K562 (cell line): ENCODE measurements around the gene NKIRAS2. TPM values are rescaled to one million over a fixed set of nuclear protein-coding genes. Genes with fewer than 3 reads are reported as not detected.

Source experiments
- CCNT2 ChIP-seq: IDR thresholded peaks from 2 replicates; pipeline ENCODE4 v1.6.1; 2011; ENCODE audit warnings: borderline replicate concordance, low read depth, mild to moderate bottlenecking, moderate library complexity, mixed read lengths, low read length; ENCODE audit not compliant: insufficient read length; ENCODE audit errors: extremely low read depth
- CREB3L1 ChIP-seq: fragments of 450-650 bp; IDR thresholded peaks from 2 replicates; pipeline ENCODE4 v1.6.1; 2014; ENCODE audit warnings: low read depth, mild to moderate bottlenecking, moderate library complexity, borderline replicate concordance
- CSDE1 ChIP-seq, 2 experiments: fragments of 450-650 bp; IDR thresholded peaks; 2 replicates each; pipeline ENCODE4 v1.6.1; 2016; ENCODE audit warnings: mild to moderate bottlenecking in 1 of 2
- CTBP1 ChIP-seq: fragments of 450-650 bp; IDR thresholded peaks from 2 replicates; pipeline ENCODE4 v1.6.1; 2016; ENCODE audit warnings: borderline replicate concordance
- DIDO1 ChIP-seq: fragments of 450-650 bp; IDR thresholded peaks from 2 replicates; pipeline ENCODE4 v1.6.1; 2016; ENCODE audit warnings: low read depth, missing biosample characterization, missing genetic modification characterization
- E2F5 ChIP-seq: sonication (generic); formaldehyde crosslinking; IDR thresholded peaks from 2 replicates; pipeline ENCODE4 v1.8.0; 2022; ENCODE audit warnings: mild to moderate bottlenecking, missing genetic modification reagents
- EHMT2 ChIP-seq: fragments of 450-650 bp; IDR thresholded peaks from 2 replicates; pipeline ENCODE4 v1.6.1; 2018; ENCODE audit warnings: antibody characterized with exemption
- FOSL1 ChIP-seq: fragments of 200-800 bp; sonication (Bioruptor generic); conservative IDR thresholded peaks from 2 replicates; pipeline ENCODE4 v1.6.1; 2016; ENCODE audit warnings: missing genetic modification characterization, missing compliant biosample characterization
- GABPB1 ChIP-seq: sonication (generic); formaldehyde crosslinking; IDR thresholded peaks from 2 replicates; pipeline ENCODE4 v1.8.0; 2022; ENCODE audit warnings: mild to moderate bottlenecking, missing genetic modification reagents
- GMEB1 ChIP-seq: fragments of 250-450 bp; sonication (Bioruptor Pico); IDR thresholded peaks from 2 replicates; pipeline ENCODE4 v1.4.0; 2020; ENCODE audit warnings: mild to moderate bottlenecking
- L3MBTL2 ChIP-seq: fragments of 450-650 bp; IDR thresholded peaks from 2 replicates; pipeline ENCODE4 v1.6.1; 2016; ENCODE audit warnings: mild to moderate bottlenecking, moderate library complexity
- MBD2 ChIP-seq: sonication (generic); IDR thresholded peaks from 2 replicates; pipeline ENCODE4 v1.6.1; 2016; ENCODE audit warnings: low read depth, borderline replicate concordance
- NRF1 ChIP-seq, 2 experiments: fragments of 450-650 bp; IDR thresholded peaks in 1 of 2; conservative IDR thresholded peaks in 1 of 2; 2 replicates each; pipeline ENCODE4 v1.6.1; 2014; ENCODE audit warnings: mild to moderate bottlenecking in 2 of 2
- POLR2AphosphoS5 ChIP-seq: IDR thresholded peaks from 2 replicates; pipeline ENCODE4 v1.6.1; 2011; ENCODE audit warnings: mild to moderate bottlenecking, low read depth, low read length, moderate library complexity; ENCODE audit not compliant: control insufficient read depth, insufficient read depth
- POLR2B ChIP-seq: fragments of 450-650 bp; IDR thresholded peaks from 2 replicates; pipeline ENCODE4 v1.6.1; 2018; ENCODE audit warnings: low read depth; ENCODE audit not compliant: partially characterized antibody
- SRF ChIP-seq, 2 experiments: fragments of 250-450, 450-650 bp in 1 of 2; sonication (Bioruptor Pico) in 1 of 2; sonication (generic) in 1 of 2; formaldehyde crosslinking; IDR thresholded peaks; 2 replicates each; pipeline versions ENCODE4 v1.5.0 to v1.5.1; 2020 to 2022; ENCODE audit warnings: mild to moderate bottlenecking in 1 of 2, missing genetic modification reagents in 1 of 2
- SUPT5H ChIP-seq: fragments of 450-650 bp; IDR thresholded peaks from 2 replicates; pipeline ENCODE4 v1.6.1; 2016
- THRAP3 ChIP-seq: fragments of 450-650 bp; IDR thresholded peaks from 2 replicates; pipeline ENCODE4 v1.6.1; 2016; ENCODE audit warnings: mild to moderate bottlenecking, inconsistent platforms, borderline replicate concordance
- ZNF592 ChIP-seq: fragments of 450-650 bp; IDR thresholded peaks from 2 replicates; pipeline ENCODE4 v1.6.1; 2017; ENCODE audit warnings: antibody characterized with exemption, mild to moderate bottlenecking
- polyA plus RNA-seq, 8 experiments: library from polyadenylated mRNA; depleted of rRNA in 4 of 8; stranded (reverse) in 5 of 8; unstranded in 3 of 8; fragments of >200 nt; fragmentation: Nextera tagmentation in 2 of 8; fragmentation: Illumina TruSeq in 1 of 8; extraction: Ambion mirVana in 2 of 8; extraction: Trizol in 1 of 8; gene quantifications; 2 replicates each; pipeline versions ENCODE4 v1.2.1 to v1.2.3, GENCODE V29; 2011 to 2014; ENCODE audit warnings: inconsistent platforms in 1 of 8, missing spikeins in 1 of 8
- total RNA-seq, 7 experiments: library from RNA; depleted of rRNA in 6 of 7; stranded (reverse); fragments of >200 nt in 6 of 7; fragmentation: Illumina TruSeq in 2 of 7; extraction: Trizol in 2 of 7; gene quantifications; 2 replicates each; pipeline versions ENCODE4 v1.2.1 to v1.2.3, GENCODE V29; 2011 to 2021; ENCODE audit warnings: low replicate concordance in 1 of 7

NKIRAS2 gene
- total and polyA plus RNA-seq, 9 of the 15 experiments (the other 6 are each of a cell fraction or from before 2014, with no cell fraction given), result 10.1 to 65.5 (median 29.8) TPM

GRCh38 chr17:42019509-42020404 lies at the start of gene NKIRAS2 (continued):
- TF ChIP-seq DIDO1 (no peak; the same call in 1 of the 2 replicates), CREB3L1 (peak; percentile 94; the same call in 1 of the 2 replicates), CTBP1 (peak; percentile 60), GMEB1 (CRISPR knock-in tag) (peak; percentile 37; the same call in 1 of the 2 replicates), GABPB1 (CRISPR knock-in tag) (peak; percentile 78; the same call in 1 of the 2 replicates), NRF1 (conservative IDR thresholded peaks at IDR 0.05 in 1 of 2, IDR thresholded peaks at IDR 0.05 in 1 of 2) (peak; percentile 85 to 87), CSDE1 (IDR thresholded peaks at IDR 0.05) (no peak), SRF (CRISPR knock-in tag; IDR thresholded peaks at IDR 0.05) (peak in 1 of 2 experiments; percentile 23; a peak in 1 of 4 replicates), L3MBTL2 (no peak; the same call in 1 of the 2 replicates), FOSL1 (tag) (no peak), CCNT2 (peak; percentile 93), MBD2 (0 out of 2 replicates have a peak, but pooled peaks have one; percentile 36), E2F5 (CRISPR knock-in tag) (0 out of 2 replicates have a peak, but pooled peaks have one; percentile 3), SUPT5H (peak; percentile 84), POLR2AphosphoS5 (peak; percentile 53; the same call in 1 of the 2 replicates), POLR2B (peak; percentile 77), ZNF592 (peak; percentile 66), THRAP3 (no peak), EHMT2 (peak; percentile 43; the same call in 1 of the 2 replicates)
